G401 (cell line): ENCODE measurements around the gene SLC6A8. TPM values are rescaled to one million over a fixed set of nuclear protein-coding genes. Genes with fewer than 3 reads are reported as not detected.
"Not testable (repeated sequence)": the region's sequence is repeated elsewhere in the genome, so short reads cannot be mapped to it uniquely, and the experiment has no call there.

Experiments
- DNase-seq: peaks from one replicate; pipeline ENCODE4 v3.0.0-alpha.2; 2015; ENCODE audit warnings: low spot score
- in situ Hi-C: cut with HindIII; loops from 2 replicates; pipeline ENCODE4 v1.10.0; 2016; ENCODE audit warnings: low sequenced_read_pairs, mixed read lengths
- total RNA-seq: library from RNA; depleted of rRNA; stranded (reverse); fragments of >200 nt; shearing (Covaris generic); gene quantifications from 2 replicates; pipeline ENCODE4 v1.2.3, GENCODE V29; 2014

The SLC6A8 gene
- total RNA-seq, 1 experiment from 2014 or later = 13.1 TPM

DNA sequence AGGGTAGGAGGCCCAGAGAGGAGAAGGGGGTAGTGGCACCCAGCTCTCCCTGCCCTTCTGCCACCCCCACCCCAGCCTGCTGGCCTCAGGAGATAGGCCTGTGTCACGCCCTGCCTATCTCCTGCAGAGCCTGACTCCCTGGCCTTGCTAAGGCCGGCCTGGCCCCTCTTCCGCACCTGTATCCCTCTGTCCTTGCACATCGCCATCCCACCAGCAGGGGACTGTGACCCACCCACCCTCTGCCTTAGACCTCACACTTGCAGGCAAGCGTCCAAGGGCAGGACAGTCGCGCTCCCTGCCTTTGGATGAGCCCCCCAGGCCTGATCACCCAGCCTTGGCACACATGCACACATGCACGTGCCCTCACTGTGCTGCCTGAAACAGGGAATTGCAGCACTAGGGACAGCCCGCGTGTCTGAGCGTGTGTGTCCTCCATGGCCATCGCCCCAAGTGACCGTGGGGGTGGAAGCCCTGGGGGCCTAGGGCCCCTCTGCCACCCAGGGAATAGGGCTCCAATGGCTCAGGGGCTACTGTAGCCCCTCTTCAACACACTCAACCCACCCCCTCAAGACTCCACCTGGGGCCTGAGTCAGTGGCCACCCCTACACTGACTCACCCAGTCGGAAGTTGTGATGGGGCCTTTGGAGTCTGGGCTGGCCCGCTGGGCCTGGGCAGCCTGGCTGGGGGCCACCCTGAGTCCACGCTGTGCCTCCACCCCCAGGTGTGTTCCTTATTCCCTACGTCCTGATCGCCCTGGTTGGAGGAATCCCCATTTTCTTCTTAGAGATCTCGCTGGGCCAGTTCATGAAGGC lies 2.1 kb downstream of the SLC6A8 start:
- DNase-seq = no peak
- in situ Hi-C loops = no loop called here

DNA sequence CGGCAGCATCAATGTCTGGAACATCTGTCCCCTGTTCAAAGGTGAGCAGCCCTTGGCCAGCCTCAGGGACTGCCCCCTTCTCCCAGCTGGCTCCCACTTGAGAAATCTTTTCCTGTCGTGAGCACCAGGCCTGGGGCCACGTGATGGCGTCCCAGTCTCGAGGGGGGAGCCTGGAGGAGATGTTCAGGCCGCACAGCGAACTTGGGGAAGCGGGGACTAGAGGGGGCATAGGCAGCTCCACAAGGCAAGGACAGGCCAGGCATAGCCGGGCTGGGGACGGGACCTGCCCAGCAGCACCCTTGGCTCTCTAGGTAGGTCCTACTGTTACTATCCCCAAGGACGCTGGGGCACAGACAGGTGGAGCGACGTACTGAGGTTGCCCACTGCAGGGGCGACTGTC lies 2.7 kb downstream of the SLC6A8 start:
- in situ Hi-C loops = no loop called here
- DNase-seq = no peak

DNA sequence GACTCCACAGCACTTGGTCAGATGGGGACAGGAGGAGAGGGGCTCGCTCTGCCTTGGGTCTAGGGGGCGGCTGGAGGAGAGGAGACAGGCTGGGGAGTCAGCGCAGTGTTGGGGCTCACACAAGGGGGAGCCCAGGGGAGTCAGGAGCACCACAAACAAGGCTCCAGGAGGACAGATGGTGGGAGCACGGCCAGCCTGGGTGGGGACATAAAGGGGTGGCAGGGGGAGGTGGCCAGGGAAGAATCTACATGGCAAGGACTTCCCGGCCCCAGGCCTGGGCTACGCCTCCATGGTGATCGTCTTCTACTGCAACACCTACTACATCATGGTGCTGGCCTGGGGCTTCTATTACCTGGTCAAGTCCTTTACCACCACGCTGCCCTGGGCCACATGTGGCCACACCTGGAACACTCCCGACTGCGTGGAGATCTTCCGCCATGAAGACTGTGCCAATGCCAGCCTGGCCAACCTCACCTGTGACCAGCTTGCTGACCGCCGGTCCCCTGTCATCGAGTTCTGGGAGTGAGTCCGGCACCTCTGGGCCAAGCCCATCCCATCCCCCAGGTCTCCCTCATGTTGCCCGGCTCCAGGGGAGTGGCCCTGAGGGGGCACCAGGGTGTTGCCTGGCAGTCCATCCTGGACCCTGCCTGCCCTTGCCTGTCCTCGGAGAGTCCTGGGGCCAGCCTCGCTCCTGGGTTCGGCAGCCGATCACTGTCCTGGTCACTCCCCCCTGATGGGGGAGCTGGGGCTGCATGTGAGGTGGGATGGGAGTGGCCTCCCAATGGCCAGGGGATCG lies 3.5 kb downstream of the SLC6A8 start:
- DNase-seq, in situ Hi-C loops: not testable (repeated sequence)

DNA sequence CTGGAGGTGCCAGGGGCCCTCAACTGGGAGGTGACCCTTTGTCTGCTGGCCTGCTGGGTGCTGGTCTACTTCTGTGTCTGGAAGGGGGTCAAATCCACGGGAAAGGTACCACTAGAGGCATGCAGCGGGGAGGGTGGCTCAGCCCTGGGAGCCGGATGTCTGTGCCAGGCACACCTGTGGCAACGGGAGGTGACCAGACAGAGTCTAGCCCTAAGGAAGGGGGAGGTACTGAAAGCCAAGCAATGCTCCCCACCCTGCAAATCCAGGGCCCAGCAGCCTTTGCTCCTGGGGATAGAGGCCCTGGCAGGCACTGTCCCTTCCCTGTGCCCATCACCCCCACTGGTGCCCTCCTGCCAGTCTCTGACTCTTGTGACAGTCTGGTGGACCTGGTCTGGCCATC lies 4.3 kb downstream of the SLC6A8 start:
- no peak for DNase-seq
- in situ Hi-C loops = no loop called here

DNA sequence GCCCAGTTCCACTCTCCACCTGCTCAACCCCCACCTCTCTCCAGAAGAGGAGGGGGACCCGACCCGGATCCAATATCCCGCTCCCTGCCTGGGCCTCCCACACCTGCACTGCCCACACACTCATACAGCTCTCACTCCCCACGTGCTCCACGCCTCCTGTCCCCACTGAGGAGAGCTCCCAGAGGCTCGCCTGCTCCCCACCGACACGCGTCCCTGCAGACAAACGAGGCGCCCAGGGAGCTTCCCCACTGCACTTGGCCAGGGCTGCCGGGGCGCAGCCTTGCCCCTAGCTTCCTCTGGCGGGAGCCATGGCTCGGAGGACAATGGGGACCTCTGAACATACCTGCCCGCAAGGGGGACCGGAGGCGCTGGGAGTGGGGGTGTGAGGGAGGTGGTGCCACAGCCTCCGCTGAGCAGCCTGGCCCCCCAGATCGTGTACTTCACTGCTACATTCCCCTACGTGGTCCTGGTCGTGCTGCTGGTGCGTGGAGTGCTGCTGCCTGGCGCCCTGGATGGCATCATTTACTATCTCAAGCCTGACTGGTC lies 5.0 kb downstream of the SLC6A8 start:
- DNase-seq = no peak
- in situ Hi-C loops = no loop called here

DNA sequence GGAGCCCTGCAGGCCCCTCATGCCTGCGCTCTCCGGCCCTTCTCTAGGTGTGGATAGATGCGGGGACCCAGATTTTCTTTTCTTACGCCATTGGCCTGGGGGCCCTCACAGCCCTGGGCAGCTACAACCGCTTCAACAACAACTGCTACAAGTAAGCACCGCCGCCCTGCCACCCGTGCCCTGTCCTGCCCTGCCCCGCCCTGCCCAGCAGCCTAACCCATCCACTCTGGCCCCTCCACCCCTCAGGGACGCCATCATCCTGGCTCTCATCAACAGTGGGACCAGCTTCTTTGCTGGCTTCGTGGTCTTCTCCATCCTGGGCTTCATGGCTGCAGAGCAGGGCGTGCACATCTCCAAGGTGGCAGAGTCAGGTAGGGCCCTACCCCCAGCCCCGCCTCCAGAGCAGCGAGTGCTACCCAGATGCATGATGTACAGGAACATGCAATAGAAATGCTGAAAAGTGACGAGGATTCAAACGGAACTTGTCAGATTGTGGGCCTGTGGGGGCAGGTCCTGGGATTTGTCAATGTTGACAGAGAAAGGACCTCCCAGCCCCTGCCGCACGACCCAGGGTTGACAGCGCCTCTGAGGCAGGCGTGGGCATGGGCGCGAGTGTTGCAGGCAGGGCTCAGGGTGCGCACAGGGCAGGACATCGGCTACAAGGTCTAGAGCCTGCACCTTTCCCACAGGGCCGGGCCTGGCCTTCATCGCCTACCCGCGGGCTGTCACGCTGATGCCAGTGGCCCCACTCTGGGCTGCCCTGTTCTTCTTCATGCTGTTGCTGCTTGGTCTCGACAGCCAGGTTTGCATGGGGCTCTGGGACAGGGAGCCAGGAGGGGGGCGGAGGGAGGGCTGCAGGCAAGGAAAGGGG lies 5.7 kb downstream of the SLC6A8 start:
- in situ Hi-C loops = no loop called here
- DNase-seq = no peak

DNA sequence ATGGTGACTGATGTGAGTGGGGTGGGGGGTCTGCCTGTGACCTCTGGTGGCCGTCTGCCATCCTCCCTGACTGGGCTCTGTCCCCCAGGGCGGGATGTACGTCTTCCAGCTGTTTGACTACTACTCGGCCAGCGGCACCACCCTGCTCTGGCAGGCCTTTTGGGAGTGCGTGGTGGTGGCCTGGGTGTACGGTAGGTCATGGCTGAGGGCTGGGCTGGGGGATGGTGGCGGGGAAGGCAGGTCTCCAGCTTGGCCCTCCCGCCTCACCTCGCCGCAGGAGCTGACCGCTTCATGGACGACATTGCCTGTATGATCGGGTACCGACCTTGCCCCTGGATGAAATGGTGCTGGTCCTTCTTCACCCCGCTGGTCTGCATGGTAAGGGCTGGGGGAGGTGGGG lies 6.5 kb downstream of the SLC6A8 start:
- DNase-seq, in situ Hi-C loops: not testable (repeated sequence)

DNA sequence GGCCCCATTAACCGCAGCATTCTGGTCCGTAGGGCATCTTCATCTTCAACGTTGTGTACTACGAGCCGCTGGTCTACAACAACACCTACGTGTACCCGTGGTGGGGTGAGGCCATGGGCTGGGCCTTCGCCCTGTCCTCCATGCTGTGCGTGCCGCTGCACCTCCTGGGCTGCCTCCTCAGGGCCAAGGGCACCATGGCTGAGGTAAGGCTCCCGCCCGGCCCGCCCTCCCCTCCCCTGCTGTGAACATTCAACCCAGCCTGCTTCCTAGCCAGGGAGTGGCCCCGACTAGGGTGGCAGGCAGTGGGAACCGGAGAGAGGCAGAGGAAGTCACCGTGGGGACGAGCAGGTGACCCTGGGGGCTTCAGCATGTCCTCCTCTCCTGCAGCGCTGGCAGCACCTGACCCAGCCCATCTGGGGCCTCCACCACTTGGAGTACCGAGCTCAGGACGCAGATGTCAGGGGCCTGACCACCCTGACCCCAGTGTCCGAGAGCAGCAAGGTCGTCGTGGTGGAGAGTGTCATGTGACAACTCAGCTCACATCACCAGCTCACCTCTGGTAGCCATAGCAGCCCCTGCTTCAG lies 7.1 kb downstream of the SLC6A8 start:
- no peak for DNase-seq
- in situ Hi-C loops = no loop called here

DNA sequence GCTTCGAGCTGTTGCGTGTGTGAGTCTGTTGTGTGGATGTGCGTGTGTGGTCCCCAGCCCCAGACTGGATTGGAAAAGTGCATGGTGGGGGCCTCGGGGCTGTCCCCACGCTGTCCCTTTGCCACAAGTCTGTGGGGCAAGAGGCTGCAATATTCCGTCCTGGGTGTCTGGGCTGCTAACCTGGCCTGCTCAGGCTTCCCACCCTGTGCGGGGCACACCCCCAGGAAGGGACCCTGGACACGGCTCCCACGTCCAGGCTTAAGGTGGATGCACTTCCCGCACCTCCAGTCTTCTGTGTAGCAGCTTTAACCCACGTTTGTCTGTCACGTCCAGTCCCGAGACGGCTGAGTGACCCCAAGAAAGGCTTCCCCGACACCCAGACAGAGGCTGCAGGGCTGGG lies 8.4 kb downstream of the SLC6A8 start:
- DNase-seq = no peak
- in situ Hi-C loops = no loop called here

DNA sequence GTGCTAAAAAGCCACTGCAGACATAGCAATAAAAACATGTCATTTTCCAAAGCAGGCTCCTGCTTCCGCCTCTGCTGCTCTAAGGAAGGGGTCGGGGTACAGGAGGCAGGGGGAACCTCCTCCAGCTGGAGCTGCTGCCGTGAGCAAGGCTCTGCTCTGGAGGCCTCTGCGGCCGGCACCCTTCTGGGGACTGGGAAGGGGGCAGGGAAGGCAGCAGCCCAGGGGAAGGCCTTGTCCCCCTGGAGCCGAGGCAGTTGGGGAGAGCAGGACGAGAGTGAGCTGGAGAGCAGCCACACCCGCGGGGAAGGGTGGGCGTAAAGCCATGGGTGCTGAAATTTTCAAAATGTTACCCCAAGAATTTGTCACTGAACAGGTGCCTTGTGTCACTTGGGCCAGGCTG lies 8.8 kb downstream of the SLC6A8 start:
- in situ Hi-C loops, DNase-seq: not testable (repeated sequence)

DNA sequence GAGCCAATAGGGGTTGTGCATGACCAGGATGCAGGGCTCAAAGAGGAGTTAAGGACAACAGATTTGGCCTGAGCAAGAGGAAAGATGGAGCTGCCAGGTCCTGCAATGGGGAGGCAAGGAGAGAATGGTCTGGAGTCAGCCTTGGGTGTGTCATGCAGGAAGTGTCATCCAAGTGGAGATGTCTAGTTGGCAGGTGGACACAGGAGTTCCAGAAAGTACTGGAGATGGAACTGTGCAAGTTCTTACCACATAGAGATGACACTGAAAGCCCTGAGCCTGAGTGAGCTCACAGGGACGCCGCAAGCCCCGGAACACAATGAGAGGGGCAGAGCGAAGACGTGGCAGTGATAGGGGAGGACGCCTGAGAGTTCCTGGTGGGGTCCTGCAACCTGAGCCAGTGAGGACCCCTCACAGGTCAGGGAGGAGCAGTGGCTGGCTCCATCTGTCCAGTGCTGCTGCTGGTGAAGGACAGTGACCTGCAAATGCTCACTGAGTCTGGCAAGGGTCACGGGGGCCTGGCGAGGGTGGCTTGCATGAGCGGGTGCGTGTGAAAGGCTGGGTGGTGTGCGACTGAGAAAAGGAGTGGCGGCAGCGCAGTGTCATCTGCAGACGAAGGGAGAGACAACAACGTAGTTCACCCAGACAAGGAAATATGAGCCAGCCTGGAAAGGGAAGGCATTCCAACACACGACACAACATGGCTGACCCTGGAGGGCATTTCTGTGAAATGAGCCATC lies 9.4 kb downstream of the SLC6A8 start:
- in situ Hi-C loops, DNase-seq: not testable (repeated sequence)

DNA sequence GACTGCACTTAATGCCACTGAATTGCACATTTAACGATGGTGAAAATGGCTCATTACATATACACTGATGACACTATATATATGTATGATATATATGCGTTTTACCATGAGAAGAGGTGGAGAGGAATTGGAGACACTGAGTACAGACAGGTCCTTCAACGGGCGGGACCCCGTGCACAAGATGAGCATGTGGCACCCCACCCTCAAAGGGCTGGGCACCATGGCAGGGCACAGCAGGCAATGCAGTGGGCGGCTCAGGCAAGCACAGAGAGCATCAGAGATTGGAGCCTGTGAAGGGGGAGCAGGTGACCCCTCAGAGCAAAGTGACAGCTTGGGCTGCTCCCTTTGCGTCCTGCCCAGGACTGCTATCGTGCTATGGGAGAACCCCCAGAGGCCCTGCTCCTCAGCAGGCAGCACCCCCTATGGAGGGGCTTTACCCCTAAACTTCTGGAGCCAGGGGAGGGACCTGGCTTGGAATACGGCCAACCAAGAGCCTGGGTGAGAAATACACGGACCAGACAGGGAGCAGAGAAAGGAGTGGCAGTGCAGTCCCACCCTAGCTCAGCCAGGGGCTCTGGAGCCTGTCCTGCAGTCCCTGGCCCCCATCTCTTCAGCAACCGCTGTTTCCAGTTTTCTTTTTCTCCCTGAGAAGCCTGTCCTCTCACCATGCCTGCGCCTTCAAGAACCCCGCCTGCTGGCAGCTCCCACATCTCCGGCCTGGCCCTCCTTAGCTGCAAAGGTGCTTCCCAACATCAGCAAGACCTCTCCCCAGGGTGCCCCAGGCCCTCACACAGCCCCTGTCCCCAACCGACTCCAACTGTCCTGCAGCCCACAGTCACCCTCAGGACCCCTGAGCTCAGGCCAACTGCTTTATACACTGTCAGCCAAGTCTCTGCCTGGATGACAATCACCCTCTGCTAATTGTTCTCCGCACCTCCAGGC lies 10.5 kb downstream of the SLC6A8 start:
- no peak for DNase-seq
- in situ Hi-C loops = no loop called here

DNA sequence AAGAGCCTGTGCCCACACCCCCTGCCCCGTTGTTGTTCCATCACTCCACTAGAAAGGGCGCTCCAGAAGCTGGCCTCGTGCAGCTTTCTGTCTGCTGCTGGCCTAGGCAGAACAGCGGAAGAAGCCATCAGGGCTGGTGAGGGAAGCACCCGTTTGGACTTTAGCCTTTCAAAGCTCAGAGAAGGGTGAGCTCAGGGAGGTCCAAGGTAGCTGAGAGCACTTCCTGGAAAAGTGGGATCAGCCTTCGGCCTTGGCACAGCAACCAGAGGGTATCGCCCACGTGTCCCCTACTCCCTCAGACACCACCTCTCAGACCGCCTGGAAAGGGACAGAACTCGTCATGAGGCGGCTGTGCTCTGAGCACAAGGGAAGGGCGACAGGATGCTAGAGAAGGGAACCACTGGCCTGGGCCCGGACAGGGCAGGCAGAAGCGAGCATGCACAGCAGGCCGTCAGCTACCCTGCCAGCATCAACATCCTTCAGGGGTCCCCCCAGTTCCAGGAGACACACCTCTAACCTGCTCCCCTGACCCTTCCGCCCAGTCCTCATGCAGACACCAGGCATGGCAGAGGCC lies 11.6 kb downstream of the SLC6A8 start:
- in situ Hi-C loops = not testable (repeated sequence)

DNA sequence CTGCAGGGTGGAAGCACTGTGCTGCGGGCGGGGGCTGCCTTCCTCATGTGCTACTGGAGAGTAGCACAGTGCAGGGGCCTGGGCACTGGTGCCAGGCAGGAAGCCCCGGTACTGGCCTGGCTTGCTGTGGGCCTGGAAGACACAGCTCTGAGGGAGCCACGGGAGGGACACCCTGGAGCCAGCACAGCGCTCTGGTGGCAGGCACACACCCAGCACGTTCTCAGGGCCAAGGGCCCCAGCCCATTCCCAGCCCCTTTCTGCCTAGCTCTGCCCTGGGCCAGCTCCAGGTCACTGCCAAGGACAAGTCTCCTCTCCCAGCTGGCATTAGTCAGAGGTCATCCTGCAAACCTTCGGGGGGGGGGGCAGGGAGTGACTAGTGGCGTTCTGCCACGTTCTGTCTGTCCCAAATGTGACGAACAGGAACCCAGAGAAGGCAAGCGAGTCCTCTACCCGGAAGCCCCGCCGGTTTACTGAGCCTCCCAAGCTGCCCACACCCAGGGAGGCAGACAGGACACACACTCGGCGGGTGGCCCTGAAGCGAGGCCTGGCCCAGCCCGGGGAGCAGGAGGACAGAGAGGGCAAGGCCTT lies 12.2 kb downstream of the SLC6A8 start:
- DNase-seq, in situ Hi-C loops: not testable (repeated sequence)

More for the DNA sequence above, 11.6 kb downstream of the SLC6A8 start:
- not testable (repeated sequence) for DNase-seq

DNA sequence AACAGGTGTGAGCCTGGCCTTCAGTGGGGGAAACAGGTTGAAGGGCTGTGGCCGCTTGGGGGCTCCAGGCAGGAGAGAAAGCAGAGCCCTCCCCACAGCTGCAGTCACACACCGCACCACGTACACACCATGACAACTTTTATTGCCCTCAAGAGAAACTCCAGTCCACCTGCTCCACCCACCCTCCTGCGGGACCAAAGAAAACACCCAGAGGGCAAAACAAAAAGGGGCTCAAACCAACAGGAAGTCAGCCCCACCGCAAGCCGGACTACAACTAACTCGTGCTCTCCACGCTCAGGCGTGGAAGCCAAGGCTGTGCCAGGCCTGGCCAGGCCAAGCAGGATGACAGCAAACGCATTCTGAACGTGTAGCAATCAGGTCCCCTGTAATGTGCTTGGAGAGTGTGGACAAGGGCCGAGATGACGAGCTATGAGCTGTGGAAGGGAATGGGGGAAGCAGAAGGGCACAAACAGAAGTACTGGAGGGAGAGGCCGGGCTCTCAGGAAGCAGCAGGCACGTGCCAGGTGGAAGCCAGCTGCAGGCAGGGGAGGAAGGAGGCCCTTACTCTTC lies 12.7 kb downstream of the SLC6A8 start:
- DNase-seq = no peak
- in situ Hi-C loops = no loop called here

DNA sequence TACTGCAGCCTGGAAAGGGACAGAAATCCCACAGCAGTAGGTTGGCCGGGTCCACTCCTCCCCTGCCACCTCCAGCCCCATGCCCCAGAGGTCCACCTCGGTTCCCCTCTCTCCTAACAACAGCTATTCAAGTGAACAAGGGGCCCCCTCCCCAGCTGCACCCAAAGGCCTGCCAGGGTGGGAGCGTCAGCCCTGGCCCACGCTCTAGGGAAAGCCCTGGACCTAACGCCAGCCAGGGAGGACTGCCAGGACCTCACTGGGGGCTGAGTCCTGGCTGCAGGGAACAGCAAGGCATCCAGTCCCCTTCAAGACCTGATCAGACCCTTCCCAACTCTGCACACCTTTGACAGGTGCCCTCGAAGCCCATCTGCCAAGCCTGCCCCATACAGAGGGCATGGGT lies 13.2 kb downstream of the SLC6A8 start:
- in situ Hi-C loops = no loop called here
- no peak for DNase-seq
